Glutamatergic neuron (in vitro differentiated cells): Measurements from ENCODE around the gene SETD3. TPM values are rescaled to one million over a fixed set of nuclear protein-coding genes. Genes with fewer than 3 reads are reported as not detected.

Experiments
- DNase-seq: peaks from one replicate; pipeline ENCODE4 v3.0.0; 2022
- H3K27ac Mint-ChIP-seq: one replicate; pipeline ENCODE4 v1.8.0; 2020; ENCODE audit warnings: mild to moderate bottlenecking, mixed read lengths, inconsistent platforms; ENCODE audit not compliant: unreplicated experiment
- H3K27me3 Mint-ChIP-seq: one replicate; pipeline ENCODE4 v1.8.0; 2020; ENCODE audit warnings: mild to moderate bottlenecking, moderate library complexity, mixed read lengths, inconsistent platforms; ENCODE audit not compliant: unreplicated experiment
- H3K36me3 Mint-ChIP-seq: one replicate; pipeline ENCODE4 v1.8.0; 2020; ENCODE audit warnings: mild to moderate bottlenecking, mixed read lengths, inconsistent platforms; ENCODE audit not compliant: unreplicated experiment
- H3K4me1 Mint-ChIP-seq: one replicate; pipeline ENCODE4 v1.8.0; 2020; ENCODE audit warnings: mild to moderate bottlenecking, low read depth, mixed read lengths, inconsistent platforms; ENCODE audit not compliant: unreplicated experiment
- H3K4me3 Mint-ChIP-seq: one replicate; pipeline ENCODE4 v1.8.0; 2020; ENCODE audit warnings: mild to moderate bottlenecking, mixed read lengths, inconsistent platforms; ENCODE audit not compliant: unreplicated experiment
- H3K9me3 Mint-ChIP-seq: one replicate; pipeline ENCODE4 v1.8.0; 2020; ENCODE audit warnings: mild to moderate bottlenecking, moderate library complexity, mixed read lengths, inconsistent platforms; ENCODE audit not compliant: unreplicated experiment
- total RNA-seq: library from RNA; stranded (reverse); fragmentation: NEBNext Ultra II Directional; extraction: Animal tissue kit (Norgen Biotek cat#: 25700); gene quantifications from one replicate; pipeline ENCODE4 v1.2.1, GENCODE V29; 2021; ENCODE audit not compliant: unreplicated experiment
- TF ChIP-seq, protein P1 (sequence below): fragments of 200-600 bp; sonication (generic); IDR thresholded peaks from one replicate; pipeline ENCODE4 v1.5.0; 2021; ENCODE audit not compliant: partially characterized antibody, unreplicated experiment

Gene SETD3
- total RNA-seq, 1 donor from 2014 or later: 46.2 TPM

DNA sequence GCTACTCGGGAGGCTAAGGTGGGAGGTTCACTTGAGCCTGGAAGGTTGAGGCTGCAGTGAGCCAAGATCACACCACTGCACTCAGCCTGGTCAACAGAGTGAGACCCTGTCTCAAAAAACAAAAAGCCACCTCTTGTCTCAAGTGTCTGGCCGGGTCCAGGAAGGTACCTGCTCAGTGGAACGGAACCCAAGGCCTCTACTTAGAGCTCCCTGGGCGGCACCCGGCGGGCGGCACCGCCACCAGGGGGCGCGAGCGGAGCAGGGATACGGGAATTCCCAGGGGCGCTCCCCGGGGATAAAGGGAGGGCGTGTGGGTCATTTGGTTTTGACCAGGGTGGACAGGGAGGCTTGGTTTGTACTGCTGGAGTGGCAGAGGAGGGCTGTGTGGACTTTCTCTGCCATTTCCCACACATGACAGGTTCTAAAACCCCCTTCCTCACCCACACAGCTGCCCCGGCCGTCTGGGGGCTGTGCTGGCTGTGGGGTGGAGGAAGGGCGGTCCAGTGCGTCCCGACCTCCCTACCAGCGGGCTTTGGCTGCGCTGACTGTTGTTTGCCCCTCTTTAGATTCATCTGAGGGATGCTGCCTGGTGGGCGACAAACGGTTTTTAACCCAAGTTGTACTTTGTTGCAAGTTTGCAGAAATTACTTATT, 91.4 kb downstream of the SETD3 start:
- Mint-ChIP-seq H3K36me3 (no peaks in the 10 kb centered on the region), H3K27me3 (no peaks in the 10 kb centered on the region), H3K4me1 (no peaks in the 10 kb centered on the region), H3K4me3 (no peak overlapping the region), H3K9me3 (peaks cover 3% of the 10 kb centered on the region), H3K27ac (no peak overlapping the region)
- DNase-seq: peak; percentile 40
- TF ChIP-seq, protein P1, sequence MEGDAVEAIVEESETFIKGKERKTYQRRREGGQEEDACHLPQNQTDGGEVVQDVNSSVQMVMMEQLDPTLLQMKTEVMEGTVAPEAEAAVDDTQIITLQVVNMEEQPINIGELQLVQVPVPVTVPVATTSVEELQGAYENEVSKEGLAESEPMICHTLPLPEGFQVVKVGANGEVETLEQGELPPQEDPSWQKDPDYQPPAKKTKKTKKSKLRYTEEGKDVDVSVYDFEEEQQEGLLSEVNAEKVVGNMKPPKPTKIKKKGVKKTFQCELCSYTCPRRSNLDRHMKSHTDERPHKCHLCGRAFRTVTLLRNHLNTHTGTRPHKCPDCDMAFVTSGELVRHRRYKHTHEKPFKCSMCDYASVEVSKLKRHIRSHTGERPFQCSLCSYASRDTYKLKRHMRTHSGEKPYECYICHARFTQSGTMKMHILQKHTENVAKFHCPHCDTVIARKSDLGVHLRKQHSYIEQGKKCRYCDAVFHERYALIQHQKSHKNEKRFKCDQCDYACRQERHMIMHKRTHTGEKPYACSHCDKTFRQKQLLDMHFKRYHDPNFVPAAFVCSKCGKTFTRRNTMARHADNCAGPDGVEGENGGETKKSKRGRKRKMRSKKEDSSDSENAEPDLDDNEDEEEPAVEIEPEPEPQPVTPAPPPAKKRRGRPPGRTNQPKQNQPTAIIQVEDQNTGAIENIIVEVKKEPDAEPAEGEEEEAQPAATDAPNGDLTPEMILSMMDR: peak; percentile 72

DNA sequence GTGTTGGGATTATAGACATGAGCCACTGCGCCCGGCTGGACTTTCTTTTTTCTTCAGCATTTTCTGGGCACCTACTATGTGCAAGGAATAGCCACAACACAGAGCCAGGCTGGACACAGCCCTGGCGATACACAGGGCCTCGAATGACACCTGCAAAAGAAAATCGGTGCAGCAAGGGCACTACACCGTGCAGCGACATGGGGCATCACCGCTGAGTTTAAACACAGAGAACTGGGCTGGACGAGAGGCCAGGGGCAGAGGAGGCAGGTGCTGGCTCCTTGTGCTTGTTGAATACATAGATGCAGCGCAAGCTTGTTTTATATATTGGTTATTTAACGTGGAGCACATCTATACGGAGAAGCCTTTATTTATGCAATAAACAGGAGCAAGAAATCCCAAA, 92.4 kb downstream of the SETD3 start:
- H3K4me1 Mint-ChIP-seq: no peaks in the 10 kb centered on the region
- H3K9me3 Mint-ChIP-seq: peaks cover 3% of the 10 kb centered on the region
- no peaks in the 10 kb centered on the region for H3K36me3 Mint-ChIP-seq
- TF ChIP-seq, protein P1: no peak
- DNase-seq: no peak
- H3K27me3 Mint-ChIP-seq: no peaks in the 10 kb centered on the region
- no peak overlapping the region for H3K4me3 Mint-ChIP-seq
- no peak overlapping the region for H3K27ac Mint-ChIP-seq

DNA sequence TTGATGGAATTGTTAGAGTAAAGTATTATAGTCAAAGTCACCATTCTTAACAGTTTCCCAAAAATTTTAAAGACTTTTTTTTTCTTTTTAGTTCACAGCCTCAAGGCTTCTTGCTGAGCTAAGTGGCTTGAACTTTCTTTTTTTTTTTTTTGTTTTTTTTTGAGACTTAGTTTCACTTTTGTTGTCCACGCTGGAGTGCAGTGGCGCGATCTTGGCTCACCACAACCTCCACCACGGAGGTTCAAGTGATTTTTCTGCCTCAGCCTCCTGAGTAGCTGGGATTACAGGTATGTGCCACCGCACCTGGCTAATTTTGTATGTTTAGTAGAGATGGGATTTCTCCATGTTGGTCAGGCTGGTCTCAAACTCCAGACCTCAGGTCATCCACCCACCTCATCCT, 92.8 kb downstream of the SETD3 start:
- Mint-ChIP-seq H3K4me3 (no peak overlapping the region), H3K27ac (no peak overlapping the region), H3K27me3 (no peaks in the 10 kb centered on the region), H3K9me3 (peaks cover 3% of the 10 kb centered on the region), H3K36me3 (no peaks in the 10 kb centered on the region), H3K4me1 (no peaks in the 10 kb centered on the region)
- DNase-seq: no peak
- TF ChIP-seq, protein P1: no peak

DNA sequence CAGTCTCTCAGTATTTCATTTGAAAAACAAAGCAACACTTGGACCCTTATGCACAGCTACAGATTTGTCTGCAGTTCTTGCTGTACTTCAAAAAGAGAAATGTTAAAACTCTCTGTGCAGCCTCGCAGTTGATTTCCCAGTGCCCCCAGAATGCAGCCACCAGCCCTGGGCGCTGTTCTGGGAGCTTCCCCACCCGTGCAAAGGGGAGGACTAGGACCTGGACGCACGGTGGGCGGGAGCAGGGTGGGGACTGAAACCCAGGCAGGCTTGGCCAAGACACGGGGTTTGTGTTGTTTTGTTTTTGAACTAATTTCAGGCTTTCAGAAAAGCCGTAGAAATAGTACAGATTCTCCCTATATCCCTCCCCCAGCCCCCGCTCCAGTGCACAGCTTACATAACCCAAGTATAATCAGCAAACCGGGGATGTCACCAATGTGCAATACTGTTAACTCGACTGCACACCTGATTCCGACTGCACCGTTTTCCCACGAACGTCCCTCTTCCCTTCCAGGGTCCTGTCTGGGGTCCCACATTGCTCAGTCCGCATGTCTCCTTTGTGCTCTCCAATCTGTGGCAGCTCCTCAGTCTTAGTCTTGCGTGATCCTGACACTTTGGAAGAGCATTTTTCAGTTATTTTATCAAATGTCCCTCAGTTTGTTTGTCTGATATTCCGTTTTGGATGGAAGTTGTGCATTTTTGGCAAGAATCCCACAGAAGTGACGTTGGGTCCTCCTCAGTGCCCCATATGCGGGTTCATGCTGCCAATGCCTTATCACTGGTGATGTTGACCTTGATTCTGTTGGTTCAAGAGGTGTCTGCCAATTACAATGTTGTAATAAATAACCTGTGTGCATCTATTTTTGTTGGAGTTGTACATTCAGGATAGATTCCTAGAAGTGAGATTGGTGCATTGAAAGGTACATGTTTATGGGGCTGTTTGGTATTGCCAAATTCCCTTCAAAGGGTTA, 95.9 kb downstream of the SETD3 start:
- Mint-ChIP-seq H3K9me3 (peaks cover 3% of the 10 kb centered on the region), H3K27ac (no peak overlapping the region), H3K27me3 (peaks cover 7% of the 10 kb centered on the region), H3K4me1 (no peaks in the 10 kb centered on the region), H3K36me3 (no peaks in the 10 kb centered on the region), H3K4me3 (no peak overlapping the region)
- TF ChIP-seq, protein P1: no peak
- no peak for DNase-seq
